ENCODE results near the gene TAC4.

The TAC4 gene

DNA sequence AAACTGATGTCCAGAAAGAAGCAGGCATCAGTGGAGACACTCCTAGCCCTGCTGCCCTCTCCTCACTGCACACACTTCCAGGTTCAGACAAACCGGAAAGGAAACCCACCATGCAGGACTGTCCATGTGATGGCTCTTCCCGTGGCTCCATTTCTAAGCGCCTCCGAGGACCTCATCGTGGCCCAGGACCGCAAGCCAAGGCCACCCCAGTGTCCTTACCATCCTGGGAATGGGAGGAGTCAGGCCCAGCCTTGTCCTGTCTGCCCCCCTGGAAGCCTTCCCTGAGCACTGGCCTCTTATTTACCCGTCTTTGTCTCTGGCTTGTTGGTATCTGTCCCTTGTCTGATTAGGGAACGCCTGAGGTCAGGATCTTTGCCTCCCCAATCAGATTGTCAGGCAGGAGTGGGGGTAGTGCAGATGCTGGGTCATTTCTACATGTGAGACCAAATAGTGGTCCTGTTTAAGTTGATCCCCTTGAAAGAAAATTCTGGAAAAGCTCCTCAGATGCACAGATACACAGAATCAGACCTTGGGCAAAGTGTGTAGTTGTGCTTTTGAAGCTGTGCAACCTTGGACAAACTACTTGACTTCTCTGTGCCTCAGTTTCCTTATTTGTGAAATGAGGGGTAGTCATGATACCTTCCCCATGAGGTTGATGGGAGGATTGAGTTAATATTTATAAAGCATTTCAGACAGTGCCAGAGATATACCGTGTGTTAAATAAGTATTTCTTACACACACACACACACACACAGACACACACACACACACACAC, 744 bp downstream of the TAC4 start:
- H3K4me3 ChIP-seq (ENCODE audit: control insufficient read depth, low read depth, low read length): no peak overlapping the region
- no peak for DNase-seq (ENCODE audit: low read depth)
- TF ChIP-seq, protein P1, sequence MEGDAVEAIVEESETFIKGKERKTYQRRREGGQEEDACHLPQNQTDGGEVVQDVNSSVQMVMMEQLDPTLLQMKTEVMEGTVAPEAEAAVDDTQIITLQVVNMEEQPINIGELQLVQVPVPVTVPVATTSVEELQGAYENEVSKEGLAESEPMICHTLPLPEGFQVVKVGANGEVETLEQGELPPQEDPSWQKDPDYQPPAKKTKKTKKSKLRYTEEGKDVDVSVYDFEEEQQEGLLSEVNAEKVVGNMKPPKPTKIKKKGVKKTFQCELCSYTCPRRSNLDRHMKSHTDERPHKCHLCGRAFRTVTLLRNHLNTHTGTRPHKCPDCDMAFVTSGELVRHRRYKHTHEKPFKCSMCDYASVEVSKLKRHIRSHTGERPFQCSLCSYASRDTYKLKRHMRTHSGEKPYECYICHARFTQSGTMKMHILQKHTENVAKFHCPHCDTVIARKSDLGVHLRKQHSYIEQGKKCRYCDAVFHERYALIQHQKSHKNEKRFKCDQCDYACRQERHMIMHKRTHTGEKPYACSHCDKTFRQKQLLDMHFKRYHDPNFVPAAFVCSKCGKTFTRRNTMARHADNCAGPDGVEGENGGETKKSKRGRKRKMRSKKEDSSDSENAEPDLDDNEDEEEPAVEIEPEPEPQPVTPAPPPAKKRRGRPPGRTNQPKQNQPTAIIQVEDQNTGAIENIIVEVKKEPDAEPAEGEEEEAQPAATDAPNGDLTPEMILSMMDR (conservative IDR thresholded peaks at IDR 0.05; ENCODE audit: control insufficient read depth, insufficient read depth, low read depth, low read length): no peak

DNA sequence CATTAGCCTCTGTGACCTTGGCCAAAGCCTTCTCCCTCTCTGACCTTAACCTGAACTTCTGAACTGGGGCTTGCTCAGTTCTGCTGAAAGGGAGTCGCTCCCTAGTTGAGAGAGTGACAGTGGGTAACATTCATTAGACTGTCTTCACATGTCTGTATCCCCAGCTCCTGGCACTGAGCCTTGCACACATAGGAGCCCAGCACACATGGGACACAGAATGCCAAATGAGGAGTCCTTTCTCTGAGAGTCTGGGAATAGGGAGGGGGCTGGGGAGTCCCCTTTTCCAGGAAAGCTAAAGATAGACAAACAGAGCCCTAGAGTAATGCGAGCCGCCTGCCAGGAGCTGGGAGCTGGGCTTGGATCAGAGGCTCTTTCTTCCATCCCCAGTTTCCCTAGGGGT, 2.5 kb downstream of the TAC4 start:
- H3K4me3 ChIP-seq (ENCODE audit: control insufficient read depth, low read depth, low read length): no peak overlapping the region
- TF ChIP-seq, protein P1 (conservative IDR thresholded peaks at IDR 0.05; ENCODE audit: control insufficient read depth, insufficient read depth, low read depth, low read length): no peak
- DNase-seq (ENCODE audit: low read depth): no peak

DNA sequence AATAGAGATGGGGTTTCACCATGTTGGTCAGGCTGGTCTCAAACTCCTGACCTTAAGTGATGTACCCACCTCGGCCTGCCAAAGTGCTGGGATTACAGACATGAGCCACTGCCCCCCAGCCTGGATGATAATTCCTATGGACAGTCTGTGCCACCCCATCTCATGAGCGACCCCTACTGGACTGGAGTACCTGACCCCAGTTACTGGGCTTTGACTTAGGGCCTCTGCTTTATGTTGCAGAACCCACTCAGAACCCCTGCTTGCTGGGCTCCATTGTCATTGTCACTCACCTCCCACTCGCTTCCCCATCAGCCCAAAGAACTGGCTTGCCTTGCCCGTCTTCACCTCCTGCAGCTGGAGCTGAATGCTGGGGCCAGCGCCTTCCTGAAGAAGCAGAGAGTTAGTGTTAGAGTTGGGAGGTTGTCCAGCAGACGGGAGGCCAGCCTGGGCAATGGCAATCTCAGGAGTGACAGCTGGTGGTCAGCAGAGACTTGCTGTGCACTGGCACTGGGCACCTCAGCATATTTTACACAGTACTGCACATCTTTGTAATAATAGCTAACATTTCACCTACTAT, 4.0 kb downstream of the TAC4 start:
- no peak overlapping the region for H3K4me3 ChIP-seq (ENCODE audit: control insufficient read depth, low read depth, low read length)
- DNase-seq (ENCODE audit: low read depth): peak; percentile 16
- TF ChIP-seq, protein P1 (conservative IDR thresholded peaks at IDR 0.05; ENCODE audit: control insufficient read depth, insufficient read depth, low read depth, low read length): peak; percentile 52

DNA sequence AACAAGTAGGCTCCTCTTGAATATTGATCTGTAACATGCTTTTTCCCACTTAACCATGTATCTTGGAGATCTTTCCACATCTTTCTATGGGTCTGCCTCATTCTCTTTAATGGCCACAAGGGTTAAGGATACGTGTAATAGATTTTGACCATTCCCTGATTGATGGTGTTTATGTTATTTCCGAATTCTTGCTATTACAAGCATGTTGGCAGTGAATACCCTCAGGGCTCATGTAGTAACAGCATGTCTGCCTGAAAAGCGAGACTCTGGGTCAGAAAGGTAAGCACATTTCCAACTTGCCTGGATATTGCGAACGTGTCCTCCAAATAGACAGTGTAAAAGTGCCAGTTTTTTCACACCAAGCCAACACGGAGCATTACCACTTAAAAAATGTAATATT, 5.0 kb downstream of the TAC4 start:
- no peak for DNase-seq (ENCODE audit: low read depth)
- TF ChIP-seq, protein P1 (conservative IDR thresholded peaks at IDR 0.05; ENCODE audit: control insufficient read depth, insufficient read depth, low read depth, low read length): no peak

DNA sequence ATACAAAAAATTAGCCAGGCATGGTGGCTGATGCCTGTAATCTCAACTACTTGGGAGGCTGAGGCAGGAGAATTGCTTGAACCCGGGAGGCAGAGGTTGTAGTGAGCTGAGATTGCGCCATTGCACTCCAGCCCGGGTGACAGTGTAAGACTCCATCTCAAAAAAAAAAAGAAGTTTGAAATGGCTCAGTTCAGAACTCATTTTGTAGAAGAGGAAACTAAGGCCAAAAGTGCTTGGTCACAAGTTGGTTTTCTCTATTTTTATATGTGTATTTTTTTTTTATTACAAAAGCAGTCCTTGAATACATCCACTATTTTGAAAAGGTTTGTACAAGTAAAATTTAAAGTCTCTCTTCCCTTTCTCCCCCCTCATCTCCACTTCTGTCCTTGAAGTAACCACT, 5.5 kb downstream of the TAC4 start:
- TF ChIP-seq, protein P1 (conservative IDR thresholded peaks at IDR 0.05; ENCODE audit: control insufficient read depth, insufficient read depth, low read depth, low read length): no peak
- H3K4me3 ChIP-seq (ENCODE audit: control insufficient read depth, low read depth, low read length): no peak overlapping the region
- no peak for DNase-seq (ENCODE audit: low read depth)

More for the DNA sequence above, 5.0 kb downstream of the TAC4 start:
- no peak overlapping the region for H3K4me3 ChIP-seq (ENCODE audit: control insufficient read depth, low read depth, low read length)

DNA sequence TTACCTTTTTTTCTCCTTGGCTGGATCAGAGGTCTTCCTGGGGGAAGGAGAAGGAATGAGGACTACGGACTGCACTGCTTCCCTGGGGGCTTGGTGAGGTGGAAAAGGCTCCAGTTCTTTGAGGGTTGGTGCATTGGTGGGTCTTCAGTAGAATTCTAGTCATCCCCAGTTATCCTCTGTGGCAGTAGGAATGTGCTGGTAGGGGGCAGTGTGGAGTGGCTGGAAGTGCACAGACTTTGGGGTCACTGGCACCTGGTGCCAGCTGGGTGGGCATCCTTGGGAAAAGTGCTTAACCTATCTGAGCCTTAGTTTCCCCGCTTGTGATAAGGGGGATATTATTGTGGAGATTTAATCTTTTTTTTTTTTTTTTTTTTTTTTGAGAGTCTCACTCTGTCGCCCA, 6.3 kb downstream of the TAC4 start:
- no peak for DNase-seq (ENCODE audit: low read depth)
- no peak overlapping the region for H3K4me3 ChIP-seq (ENCODE audit: control insufficient read depth, low read depth, low read length)
- TF ChIP-seq, protein P1 (conservative IDR thresholded peaks at IDR 0.05; ENCODE audit: control insufficient read depth, insufficient read depth, low read depth, low read length): peak; percentile 6
